Measurements from ENCODE around the gene CRCP. TPM values are rescaled to one million over a fixed set of nuclear protein-coding genes. Genes with fewer than 3 reads are reported as not detected.
"Not testable (repeated sequence)": the region's sequence is repeated elsewhere in the genome, so short reads cannot be mapped to it uniquely, and the experiment has no call there.

Gene CRCP
- 17.4 TPM for polyA plus RNA-seq (2013, experiment 1 of 2)
- polyA plus RNA-seq (2013, experiment 2 of 2), result 17.1 TPM

- Histone ChIP-seq H3K14ac (ENCODE audit: low read length in 2 of 2) (peak within 1 kb of the TSS in 1 of 2 experiments; percentile 98), H3K36me3 (ENCODE audit: control insufficient read depth in 1 of 2, insufficient read depth in 2 of 2, low read depth in 1 of 2, low read length in 2 of 2) (peaks cover 4 to 12% of the 10 kb centered on the region in 2 experiments), H3K27me3 (ENCODE audit: control insufficient read depth in 1 of 2, insufficient read depth in 1 of 2, low read length in 2 of 2) (no peaks in the 10 kb centered on the region), H3K18ac (ENCODE audit: low read depth in 1 of 2, low read length in 2 of 2) (peak within 1 kb of the TSS; percentile 97 to 99), H3K9me3 (ENCODE audit: control insufficient read depth, low read length) (no peaks in the 10 kb centered on the region), H2BK15ac (ENCODE audit: low read depth, poor library complexity, severe bottlenecking) (peak within 1 kb of the TSS; percentile 65), H3K4me1 (ENCODE audit: control insufficient read depth, insufficient read depth, low read depth, low read length) (peaks cover 14% of the 10 kb centered on the region), H2BK12ac (ENCODE audit: low read length in 2 of 2) (peak within 1 kb of the TSS; percentile 82 to 84), H3K4ac (ENCODE audit: low read depth in 1 of 2, low read length in 2 of 2) (peak within 1 kb of the TSS; percentile 16 to 99), H4K91ac (ENCODE audit: low read length) (peak within 1 kb of the TSS; percentile 58), H3K9ac (ENCODE audit: low read length) (peak within 1 kb of the TSS; percentile 97), H3K27ac (ENCODE audit: low read length, poor library complexity, severe bottlenecking) (peak within 1 kb of the TSS; percentile 94), H3K4me3 (ENCODE audit: insufficient read depth in 1 of 2, low read depth in 1 of 2, low read length in 2 of 2) (peak within 1 kb of the TSS; percentile 87 to 97), H2BK120ac (ENCODE audit: low read depth, low read length) (peak within 1 kb of the TSS; percentile 12), H3K4me2 (ENCODE audit: low read length, poor library complexity, severe bottlenecking) (peak within 1 kb of the TSS; percentile 81), H2BK5ac (ENCODE audit: low read depth, low read length, poor library complexity, severe bottlenecking) (peak within 1 kb of the TSS; percentile 39), H2AFZ (ENCODE audit: low read depth, low read length) (peak within 1 kb of the TSS; percentile 86), H2AK5ac (ENCODE audit: low read length, severe bottlenecking) (no peak within 1 kb of the TSS), H3K79me1 (replicated peaks; ENCODE audit: low read length, poor library complexity, severe bottlenecking) (peaks cover 4% of the 10 kb centered on the region), H3K23ac (ENCODE audit: low read length in 2 of 2) (peak within 1 kb of the TSS in 1 of 2 experiments; percentile 98), H4K8ac (ENCODE audit: low read length) (peak within 1 kb of the TSS; percentile 57)
- DNase-seq, result peak; percentile 90
- under 1% methylated on average over 63 of the region's 67 CpGs for WGBS
These were observed at the start of gene CRCP for GRCh38 chr7:66114743-66115649. TSS of gene CRCP (plus strand) at chr7:66114847. CDS start at chr7:66114963, 116 bp downstream.

GRCh38 chr7:66069732-66070131, 44.9 kb upstream of the CRCP start:
- Histone ChIP-seq H3K27ac (ENCODE audit: low read length, poor library complexity, severe bottlenecking) (no peak overlapping the region), H3K23ac (ENCODE audit: low read length in 2 of 2) (no peak overlapping the region)
- no peak for DNase-seq

GRCh38 chr7:66070222-66070621, 44.4 kb upstream of the CRCP start:
- Histone ChIP-seq H3K4me3 (ENCODE audit: insufficient read depth in 1 of 2, low read depth in 1 of 2, low read length in 2 of 2) (no peak overlapping the region), H2BK15ac (ENCODE audit: low read depth, poor library complexity, severe bottlenecking) (no peak overlapping the region), H3K27ac (ENCODE audit: low read length, poor library complexity, severe bottlenecking) (no peak overlapping the region), H3K23ac (ENCODE audit: low read length in 2 of 2) (no peak overlapping the region), H3K4me1 (ENCODE audit: control insufficient read depth, insufficient read depth, low read depth, low read length) (peaks cover 1% of the 10 kb centered on the region), H2BK12ac (ENCODE audit: low read length in 2 of 2) (no peak overlapping the region), H2BK120ac (ENCODE audit: low read depth, low read length) (no peak overlapping the region), H3K9ac (ENCODE audit: low read length) (no peak overlapping the region), H3K4me2 (ENCODE audit: low read length, poor library complexity, severe bottlenecking) (no peak overlapping the region), H3K18ac (ENCODE audit: low read depth in 1 of 2, low read length in 2 of 2) (no peak overlapping the region), H2AFZ (ENCODE audit: low read depth, low read length) (no peak overlapping the region), H4K91ac (ENCODE audit: low read length) (no peak overlapping the region), H3K27me3 (ENCODE audit: control insufficient read depth in 1 of 2, insufficient read depth in 1 of 2, low read length in 2 of 2) (no peaks in the 10 kb centered on the region), H2BK5ac (ENCODE audit: low read depth, low read length, poor library complexity, severe bottlenecking) (no peak overlapping the region), H3K79me1 (replicated peaks; ENCODE audit: low read length, poor library complexity, severe bottlenecking) (no peaks in the 10 kb centered on the region), H4K8ac (ENCODE audit: low read length) (no peak overlapping the region), H3K14ac (ENCODE audit: low read length in 2 of 2) (no peak overlapping the region), H3K9me3 (ENCODE audit: control insufficient read depth, low read length) (no peaks in the 10 kb centered on the region), H3K36me3 (ENCODE audit: control insufficient read depth in 1 of 2, insufficient read depth in 2 of 2, low read depth in 1 of 2, low read length in 2 of 2) (no peaks in the 10 kb centered on the region), H2AK5ac (ENCODE audit: low read length, severe bottlenecking) (no peak overlapping the region), H3K4ac (ENCODE audit: low read depth in 1 of 2, low read length in 2 of 2) (no peak overlapping the region)
- WGBS, result 100% methylated on average over 1 of the region's 1 CpG
- DNase-seq, result no peak

More at GRCh38 chr7:66069732-66070131, 44.9 kb upstream of the CRCP start:
- H3K4me3 ChIP-seq (ENCODE audit: insufficient read depth in 1 of 2, low read depth in 1 of 2, low read length in 2 of 2), result no peak overlapping the region
- no peak overlapping the region for H2BK120ac ChIP-seq (ENCODE audit: low read depth, low read length)
- no peak overlapping the region for H2AK5ac ChIP-seq (ENCODE audit: low read length, severe bottlenecking)
- H3K18ac ChIP-seq (ENCODE audit: low read depth in 1 of 2, low read length in 2 of 2), result no peak overlapping the region
- no peaks in the 10 kb centered on the region for H3K9me3 ChIP-seq (ENCODE audit: control insufficient read depth, low read length)
- H2BK15ac ChIP-seq (ENCODE audit: low read depth, poor library complexity, severe bottlenecking), result no peak overlapping the region
- no peak overlapping the region for H2BK12ac ChIP-seq (ENCODE audit: low read length in 2 of 2)
- no peak overlapping the region for H2AFZ ChIP-seq (ENCODE audit: low read depth, low read length)
- H3K9ac ChIP-seq (ENCODE audit: low read length), result no peak overlapping the region
- WGBS, result no CpG with 5 or more reads among the region's 4 CpGs
- H3K4me2 ChIP-seq (ENCODE audit: low read length, poor library complexity, severe bottlenecking), result no peak overlapping the region
- H3K4ac ChIP-seq (ENCODE audit: low read depth in 1 of 2, low read length in 2 of 2), result no peak overlapping the region
- no peaks in the 10 kb centered on the region for H3K27me3 ChIP-seq (ENCODE audit: control insufficient read depth in 1 of 2, insufficient read depth in 1 of 2, low read length in 2 of 2)
- no peaks in the 10 kb centered on the region for H3K36me3 ChIP-seq (ENCODE audit: control insufficient read depth in 1 of 2, insufficient read depth in 2 of 2, low read depth in 1 of 2, low read length in 2 of 2)
- H3K79me1 ChIP-seq (replicated peaks; ENCODE audit: low read length, poor library complexity, severe bottlenecking), result no peaks in the 10 kb centered on the region
- H2BK5ac ChIP-seq (ENCODE audit: low read depth, low read length, poor library complexity, severe bottlenecking), result no peak overlapping the region
- no peak overlapping the region for H3K14ac ChIP-seq (ENCODE audit: low read length in 2 of 2)
- no peaks in the 10 kb centered on the region for H3K4me1 ChIP-seq (ENCODE audit: control insufficient read depth, insufficient read depth, low read depth, low read length)
- H4K91ac ChIP-seq (ENCODE audit: low read length), result no peak overlapping the region
- H4K8ac ChIP-seq (ENCODE audit: low read length), result no peak overlapping the region

- H3K36me3 ChIP-seq (ENCODE audit: control insufficient read depth in 1 of 2, insufficient read depth in 2 of 2, low read depth in 1 of 2, low read length in 2 of 2); H2BK120ac ChIP-seq (ENCODE audit: low read depth, low read length); H3K9me3 ChIP-seq (ENCODE audit: control insufficient read depth, low read length); DNase-seq; H2BK15ac ChIP-seq (ENCODE audit: low read depth, poor library complexity, severe bottlenecking); H4K91ac ChIP-seq (ENCODE audit: low read length); H3K27ac ChIP-seq (ENCODE audit: low read length, poor library complexity, severe bottlenecking); H3K4ac ChIP-seq (ENCODE audit: low read depth in 1 of 2, low read length in 2 of 2); H3K23ac ChIP-seq (ENCODE audit: low read length in 2 of 2); H2BK5ac ChIP-seq (ENCODE audit: low read depth, low read length, poor library complexity, severe bottlenecking); H3K9ac ChIP-seq (ENCODE audit: low read length); H3K18ac ChIP-seq (ENCODE audit: low read depth in 1 of 2, low read length in 2 of 2); H3K27me3 ChIP-seq (ENCODE audit: control insufficient read depth in 1 of 2, insufficient read depth in 1 of 2, low read length in 2 of 2); H2AK5ac ChIP-seq (ENCODE audit: low read length, severe bottlenecking); H3K4me3 ChIP-seq (ENCODE audit: insufficient read depth in 1 of 2, low read depth in 1 of 2, low read length in 2 of 2); H3K14ac ChIP-seq (ENCODE audit: low read length in 2 of 2); H2AFZ ChIP-seq (ENCODE audit: low read depth, low read length); H4K8ac ChIP-seq (ENCODE audit: low read length); H3K4me2 ChIP-seq (ENCODE audit: low read length, poor library complexity, severe bottlenecking); H2BK12ac ChIP-seq (ENCODE audit: low read length in 2 of 2): not testable (repeated sequence)
- WGBS, result 88% methylated on average over 7 of the region's 7 CpGs
- H3K4me1 ChIP-seq (ENCODE audit: control insufficient read depth, insufficient read depth, low read depth, low read length), result peaks cover 11% of the 10 kb centered on the region
- peaks cover 13% of the 10 kb centered on the region for H3K79me1 ChIP-seq (replicated peaks; ENCODE audit: low read length, poor library complexity, severe bottlenecking)
These were observed 42.4 kb upstream of the CRCP start for GRCh38 chr7:66072208-66072607.
